ENCODE results near the gene AGPS. TPM values are rescaled to one million over a fixed set of nuclear protein-coding genes. Genes with fewer than 3 reads are reported as not detected.

The AGPS gene
- total and polyA plus RNA-seq, 10 of the 15 experiments (the other 5 are each of a cell fraction or from before 2014, with no cell fraction given): 7.9 to 54.2 (median 38.7) TPM

GRCh38 chr2:177392373-177393202 lies at the start of gene AGPS (continued):
- TF ChIP-seq E2F8 (IDR thresholded peaks at IDR 0.05; ENCODE audit: low read depth, partially characterized antibody) (no peak), SREBF2 (IDR thresholded peaks at IDR 0.05; ENCODE audit: low read length) (no peak), WRNIP1 (IDR thresholded peaks at IDR 0.05; ENCODE audit: borderline replicate concordance, low read depth, low read length) (no peak), CUX1 (IDR thresholded peaks at IDR 0.05; ENCODE audit: insufficient replicate concordance, low read depth, low read length) (no peak), SMARCA5 (IDR thresholded peaks at IDR 0.05) (0 out of 2 replicates have a peak, but pooled peaks have one; percentile 45), POLR2A (IDR thresholded peaks at IDR 0.05; ENCODE audit: low read depth, low read length) (peak; percentile 94), TCF12 (IDR thresholded peaks at IDR 0.05; ENCODE audit: low read depth, low read length) (0 out of 2 replicates have a peak, but pooled peaks have one; percentile 36), CEBPZ (IDR thresholded peaks at IDR 0.05; ENCODE audit: low read depth, low read length) (no peak), CHD2 (IDR thresholded peaks at IDR 0.05; ENCODE audit: borderline replicate concordance, low read depth, low read length) (peak; percentile 47; the same call in 1 of the 2 replicates), MEF2A (IDR thresholded peaks at IDR 0.05; ENCODE audit: insufficient read depth, low read depth, low read length) (no peak), SUPT20H (IDR thresholded peaks at IDR 0.05; ENCODE audit: borderline replicate concordance, control insufficient read depth, low read depth, low read length) (no peak), SMAD5 (IDR thresholded peaks at IDR 0.05; ENCODE audit: low read depth) (no peak), SKIL (IDR thresholded peaks at IDR 0.05; ENCODE audit: low read depth, poor library complexity, severe bottlenecking) (no peak)
